ENCODE data around the gene ATP4B. TPM values are rescaled to one million over a fixed set of nuclear protein-coding genes. Genes with fewer than 3 reads are reported as not detected.

The ATP4B gene
- total RNA-seq, 3 donors from 2014 or later (not counting 1 experiment from before 2014, with no cell fraction given) = not detected

GRCh38 chr13:113645329-113645728 is 12.7 kb downstream of the ATP4B start:
- Mint-ChIP-seq H3K27ac (no peak overlapping the region), H3K9me3 (no peaks in the 10 kb centered on the region), H3K4me1 (peaks cover 0 to 7% of the 10 kb centered on the region in 2 donors), H3K4me3 (no peak overlapping the region), H3K36me3 (no peaks in the 10 kb centered on the region), H3K27me3 (ENCODE audit: low read depth in 2 of 2) (peaks cover 0 to 3% of the 10 kb centered on the region in 2 donors)
- TF ChIP-seq CTCF (IDR thresholded peaks at IDR 0.05) = no peak
- no peaks in the 10 kb centered on the region for H3K36me3 ChIP-seq (ENCODE audit: control insufficient read depth, insufficient read depth, low read length)
- 97% methylated on average over 9 of the region's 9 CpGs for WGBS (ENCODE audit: insufficient coverage)
- DNase-seq (no peak), ATAC-seq (no peak)
- H3K4me1 ChIP-seq (ENCODE audit: control insufficient read depth, insufficient read depth, low read length) = no peaks in the 10 kb centered on the region
- intact Hi-C loops (cut with micrococcal nuclease) = no loop called here
- H3K27ac ChIP-seq (ENCODE audit: low read length) = no peak overlapping the region
- H3K27me3 ChIP-seq (ENCODE audit: control insufficient read depth, insufficient read depth, low read length) = no peaks in the 10 kb centered on the region
- H3K4me3 ChIP-seq (ENCODE audit: low read length) = no peak overlapping the region
- H3K9me3 ChIP-seq (ENCODE audit: control insufficient read depth, insufficient read depth, low read length) = no peaks in the 10 kb centered on the region

- Histone ChIP-seq H3K27me3 (ENCODE audit: control insufficient read depth, insufficient read depth, low read length) (no peaks in the 10 kb centered on the region), H3K4me1 (ENCODE audit: control insufficient read depth, insufficient read depth, low read length) (no peaks in the 10 kb centered on the region), H3K9me3 (ENCODE audit: control insufficient read depth, insufficient read depth, low read length) (no peaks in the 10 kb centered on the region), H3K4me3 (ENCODE audit: low read length) (no peak overlapping the region), H3K36me3 (ENCODE audit: control insufficient read depth, insufficient read depth, low read length) (peaks cover 3% of the 10 kb centered on the region), H3K27ac (ENCODE audit: low read length) (no peak overlapping the region)
- DNase-seq (no peak), ATAC-seq (no peak)
- intact Hi-C loops (cut with micrococcal nuclease) = no loop called here
- Mint-ChIP-seq H3K27ac (no peak overlapping the region), H3K4me1 (peaks cover 0 to 7% of the 10 kb centered on the region in 2 donors), H3K9me3 (no peaks in the 10 kb centered on the region), H3K27me3 (ENCODE audit: low read depth in 2 of 2) (peaks cover 0 to 3% of the 10 kb centered on the region in 2 donors), H3K4me3 (no peak overlapping the region), H3K36me3 (no peaks in the 10 kb centered on the region)
- no peak for TF ChIP-seq CTCF (IDR thresholded peaks at IDR 0.05)
- 90% methylated on average over 1 of the region's 1 CpG for WGBS (ENCODE audit: insufficient coverage)
Observed at GRCh38 chr13:113644800-113645199, 13.2 kb downstream of the ATP4B start.

- Histone ChIP-seq H3K27ac (ENCODE audit: low read length) (no peak overlapping the region), H3K27me3 (ENCODE audit: control insufficient read depth, insufficient read depth, low read length) (no peaks in the 10 kb centered on the region), H3K4me1 (ENCODE audit: control insufficient read depth, insufficient read depth, low read length) (no peaks in the 10 kb centered on the region), H3K36me3 (ENCODE audit: control insufficient read depth, insufficient read depth, low read length) (peaks cover 5% of the 10 kb centered on the region), H3K9me3 (ENCODE audit: control insufficient read depth, insufficient read depth, low read length) (no peaks in the 10 kb centered on the region), H3K4me3 (ENCODE audit: low read length) (no peak overlapping the region)
- peaks cover 0 to 7% of the 10 kb centered on the region in 2 donors for H3K4me1 Mint-ChIP-seq
- intact Hi-C loops (cut with micrococcal nuclease) = no loop called here
- no peak overlapping the region for H3K4me3 Mint-ChIP-seq
- ATAC-seq = no peak
- H3K27me3 Mint-ChIP-seq (ENCODE audit: low read depth in 2 of 2) = peaks cover 0 to 3% of the 10 kb centered on the region in 2 donors
- H3K9me3 Mint-ChIP-seq = no peaks in the 10 kb centered on the region
- no peak for DNase-seq
- WGBS (ENCODE audit: insufficient coverage) = 47% methylated on average over 3 of the region's 5 CpGs
- no peak for TF ChIP-seq CTCF (IDR thresholded peaks at IDR 0.05)
- no peaks in the 10 kb centered on the region for H3K36me3 Mint-ChIP-seq
- H3K27ac Mint-ChIP-seq = no peak overlapping the region
Observed at GRCh38 chr13:113643593-113643992, 14.4 kb downstream of the ATP4B start.

- ATAC-seq (no peak), DNase-seq (no peak)
- Mint-ChIP-seq H3K9me3 (no peaks in the 10 kb centered on the region), H3K4me1 (peaks cover 0 to 7% of the 10 kb centered on the region in 2 donors), H3K36me3 (no peaks in the 10 kb centered on the region), H3K27ac (no peak overlapping the region), H3K4me3 (no peak overlapping the region), H3K27me3 (ENCODE audit: low read depth in 2 of 2) (peaks cover 0 to 3% of the 10 kb centered on the region in 2 donors)
- WGBS (ENCODE audit: insufficient coverage) = 100% methylated on average over 1 of the region's 2 CpGs
- Histone ChIP-seq H3K27ac (ENCODE audit: low read length) (no peak overlapping the region), H3K27me3 (ENCODE audit: control insufficient read depth, insufficient read depth, low read length) (no peaks in the 10 kb centered on the region), H3K4me1 (ENCODE audit: control insufficient read depth, insufficient read depth, low read length) (no peaks in the 10 kb centered on the region), H3K4me3 (ENCODE audit: low read length) (no peak overlapping the region), H3K36me3 (ENCODE audit: control insufficient read depth, insufficient read depth, low read length) (peaks cover 14% of the 10 kb centered on the region), H3K9me3 (ENCODE audit: control insufficient read depth, insufficient read depth, low read length) (no peaks in the 10 kb centered on the region)
- intact Hi-C loops (cut with micrococcal nuclease) = no loop called here
- TF ChIP-seq CTCF (IDR thresholded peaks at IDR 0.05) = no peak
Observed at GRCh38 chr13:113642563-113642962, 15.4 kb downstream of the ATP4B start.
